ENCODE results near the gene CIROP. TPM values are rescaled to one million over a fixed set of nuclear protein-coding genes. Genes with fewer than 3 reads are reported as not detected.

The CIROP gene
- not detected in 2 replicates for total RNA-seq

GRCh38 chr14:23104591-23105347, at the start of gene CIROP:
CIROP (minus strand) TSS chr14:23104989; CDS start chr14:23104920, 69 bp downstream.
- peaks cover 3% of the 10 kb centered on the region for H3K36me3 Mint-ChIP-seq (ENCODE audit: low read depth)
- no peak for TF ChIP-seq CTCF (IDR thresholded peaks at IDR 0.05)
- no peak for ATAC-seq (ENCODE audit: low read depth)
- no peak within 1 kb of the TSS for H3K27ac Mint-ChIP-seq
- POLR2A ChIA-PET, result no interaction called here
- CTCF ChIA-PET, result interaction anchor here (0.6 kb wide), 1 partner anchor 34 kb away, joined by 3 read pairs; no protein-coding TSS in a partner anchor
- H3K4me1 Mint-ChIP-seq, result peaks cover 7% of the 10 kb centered on the region
- H3K9me3 Mint-ChIP-seq, result no peaks in the 10 kb centered on the region
- no peaks in the 10 kb centered on the region for H3K27me3 Mint-ChIP-seq
- no peak within 1 kb of the TSS for H3K4me3 Mint-ChIP-seq
- no peak for DNase-seq
- intact Hi-C loops (cut with micrococcal nuclease), result no loop called here

GRCh38 chr14:23153851-23154796, 49.3 kb upstream of the CIROP start:
- DNase-seq, result no peak
- intact Hi-C loops (cut with micrococcal nuclease), result no loop called here
- no peak for TF ChIP-seq CTCF (IDR thresholded peaks at IDR 0.05)
- Mint-ChIP-seq H3K4me1 (no peaks in the 10 kb centered on the region), H3K27me3 (peaks cover 3% of the 10 kb centered on the region), H3K36me3 (ENCODE audit: low read depth) (no peaks in the 10 kb centered on the region), H3K4me3 (no peak overlapping the region), H3K27ac (no peak overlapping the region), H3K9me3 (no peaks in the 10 kb centered on the region)
- ChIA-PET POLR2A (no interaction called here), CTCF (no interaction called here)
- ATAC-seq (ENCODE audit: low read depth), result no peak

GRCh38 chr14:23151342-23151741, 46.6 kb upstream of the CIROP start:
- intact Hi-C loops (cut with micrococcal nuclease), result no loop called here
- Mint-ChIP-seq H3K4me3 (no peak overlapping the region), H3K27me3 (peaks cover 4% of the 10 kb centered on the region), H3K36me3 (ENCODE audit: low read depth) (no peaks in the 10 kb centered on the region), H3K4me1 (no peaks in the 10 kb centered on the region), H3K9me3 (no peaks in the 10 kb centered on the region), H3K27ac (no peak overlapping the region)
- CTCF ChIA-PET, result no interaction called here
- DNase-seq (no peak), ATAC-seq (ENCODE audit: low read depth) (no peak)
- POLR2A ChIA-PET, result no interaction called here
- TF ChIP-seq CTCF (IDR thresholded peaks at IDR 0.05), result no peak

GRCh38 chr14:23149745-23150144, 45.0 kb upstream of the CIROP start:
- intact Hi-C loops (cut with micrococcal nuclease), result no loop called here
- Mint-ChIP-seq H3K36me3 (ENCODE audit: low read depth) (no peaks in the 10 kb centered on the region), H3K4me1 (no peaks in the 10 kb centered on the region), H3K27ac (no peak overlapping the region), H3K4me3 (no peak overlapping the region), H3K27me3 (peaks cover 5% of the 10 kb centered on the region), H3K9me3 (no peaks in the 10 kb centered on the region)
- ChIA-PET POLR2A (no interaction called here), CTCF (no interaction called here)
- no peak for DNase-seq
- TF ChIP-seq CTCF (IDR thresholded peaks at IDR 0.05), result no peak
- no peak for ATAC-seq (ENCODE audit: low read depth)

- no peak overlapping the region for H3K4me3 Mint-ChIP-seq
- H3K36me3 Mint-ChIP-seq (ENCODE audit: low read depth), result no peaks in the 10 kb centered on the region
- no peak for TF ChIP-seq CTCF (IDR thresholded peaks at IDR 0.05)
- ChIA-PET CTCF (no interaction called here), POLR2A (no interaction called here)
- ATAC-seq (ENCODE audit: low read depth) (no peak), DNase-seq (no peak)
- H3K27me3 Mint-ChIP-seq, result peaks cover 5% of the 10 kb centered on the region
- H3K9me3 Mint-ChIP-seq, result no peaks in the 10 kb centered on the region
- no peaks in the 10 kb centered on the region for H3K4me1 Mint-ChIP-seq
- H3K27ac Mint-ChIP-seq, result no peak overlapping the region
- intact Hi-C loops (cut with micrococcal nuclease), result no loop called here
These were observed 43.9 kb upstream of the CIROP start for GRCh38 chr14:23148591-23149249.
